Neuronal stem cell (in vitro differentiated cells): ENCODE data around the gene LGALS3.

ENCODE experiments used
- DNase-seq: peaks from one replicate; pipeline ENCODE4 v3.0.0-alpha.2; 2013; ENCODE audit warnings: low spot score
- H2AFZ ChIP-seq: one replicate; pipeline ENCODE4 v1.6.1; 2013; ENCODE audit warnings: mild to moderate bottlenecking, low read length, inconsistent platforms
- H2AK5ac ChIP-seq: 2 replicates; pipeline ENCODE4 v1.6.1; 2013; ENCODE audit warnings: low read depth, mild to moderate bottlenecking, inconsistent platforms, low read length, moderate library complexity, mixed read lengths
- H2BK120ac ChIP-seq: 2 replicates; pipeline ENCODE4 v1.6.1; 2013; ENCODE audit warnings: low read depth, mild to moderate bottlenecking, inconsistent platforms, low read length, moderate library complexity, mixed read lengths
- H2BK12ac ChIP-seq: one replicate; pipeline ENCODE4 v1.6.1; 2013; ENCODE audit warnings: low read length, inconsistent platforms
- H2BK15ac ChIP-seq: 2 replicates; pipeline ENCODE4 v1.6.1; 2013; ENCODE audit warnings: mild to moderate bottlenecking, low read length, inconsistent platforms, mixed read lengths
- H2BK5ac ChIP-seq: one replicate; pipeline ENCODE4 v1.6.1; 2013; ENCODE audit warnings: inconsistent platforms, mild to moderate bottlenecking, low read length, moderate library complexity
- H3K14ac ChIP-seq: one replicate; pipeline ENCODE4 v1.6.1; 2013; ENCODE audit warnings: low read length, inconsistent platforms
- H3K18ac ChIP-seq: 2 replicates; pipeline ENCODE4 v1.6.1; 2013; ENCODE audit warnings: low read length, inconsistent platforms
- H3K23ac ChIP-seq: 2 replicates; pipeline ENCODE4 v1.6.1; 2013; ENCODE audit warnings: low read depth, mild to moderate bottlenecking, mixed read lengths, low read length, inconsistent platforms; ENCODE audit not compliant: poor library complexity
- H3K27ac ChIP-seq: replicated peaks from 3 replicates; pipeline ENCODE4 v1.5.1; 2013; ENCODE audit warnings: low read length, inconsistent platforms
- H3K27me3 ChIP-seq, 3 experiments: 2 replicates each; pipeline ENCODE4 v1.6.1; 2013; ENCODE audit warnings: low read length in 3 of 3, mild to moderate bottlenecking in 2 of 3, inconsistent platforms in 1 of 3, low read depth in 1 of 3, mixed read lengths in 1 of 3, moderate library complexity in 1 of 3; ENCODE audit not compliant: control insufficient read depth in 3 of 3, insufficient read depth in 3 of 3
- H3K36me3 ChIP-seq, 2 donors: replicated peaks in 1 of 2; 2 replicates each; pipeline ENCODE4 v1.6.1; 2013; ENCODE audit warnings: low read length in 2 of 2; ENCODE audit not compliant: control insufficient read depth in 2 of 2, insufficient read depth in 2 of 2
- H3K4ac ChIP-seq: 2 replicates; pipeline ENCODE4 v1.6.1; 2013; ENCODE audit warnings: inconsistent platforms, mild to moderate bottlenecking, low read length, moderate library complexity
- H3K4me1 ChIP-seq, 2 donors: 1 replicate in 1 of 2; 2 replicates in 1 of 2; pipeline ENCODE4 v1.6.1; 2013; ENCODE audit warnings: low read length in 2 of 2, low read depth in 1 of 2; ENCODE audit not compliant: control insufficient read depth in 2 of 2, insufficient read depth in 1 of 2
- H3K4me2 ChIP-seq: one replicate; pipeline ENCODE4 v1.6.1; 2013; ENCODE audit warnings: mild to moderate bottlenecking, low read length, inconsistent platforms; ENCODE audit not compliant: insufficient read depth, poor library complexity, severe bottlenecking
- H3K4me3 ChIP-seq, 2 donors: 2 replicates each; pipeline ENCODE4 v1.5.1; 2013; ENCODE audit warnings: low read length in 2 of 2, mild to moderate bottlenecking in 2 of 2, inconsistent platforms in 1 of 2, moderate library complexity in 1 of 2
- H3K79me1 ChIP-seq: one replicate; pipeline ENCODE4 v1.6.1; 2013; ENCODE audit warnings: low read depth, mild to moderate bottlenecking, inconsistent platforms, low read length, moderate library complexity
- H3K9ac ChIP-seq: one replicate; pipeline ENCODE4 v1.6.1; 2013; ENCODE audit warnings: mild to moderate bottlenecking, low read depth, low read length, inconsistent platforms; ENCODE audit not compliant: poor library complexity
- H3K9me3 ChIP-seq, 2 donors: replicated peaks in 1 of 2; 2 replicates each; pipeline versions ENCODE3 to v1.6.1; 2013; ENCODE audit warnings: low read length in 2 of 2, mild to moderate bottlenecking in 2 of 2, inconsistent platforms in 1 of 2, low read depth in 1 of 2, mixed read lengths in 1 of 2, moderate library complexity in 1 of 2; ENCODE audit not compliant: control insufficient read depth in 2 of 2, insufficient read depth in 1 of 2
- H4K8ac ChIP-seq: one replicate; pipeline ENCODE4 v1.6.1; 2013; ENCODE audit warnings: low read depth, mild to moderate bottlenecking, inconsistent platforms, low read length, moderate library complexity
- H4K91ac ChIP-seq: one replicate; pipeline ENCODE4 v1.6.1; 2013; ENCODE audit warnings: low read length, low read depth, mild to moderate bottlenecking, inconsistent platforms; ENCODE audit not compliant: poor library complexity
- WGBS, 2 donors: extraction: QIAGEN DNeasy Blood & Tissue Kit; methylation state at CpG; one replicate each; pipeline ENCODE4 v1.1.7; 2013; ENCODE audit warnings: missing lambda C conversion rate in 2 of 2, mixed read lengths in 1 of 2; ENCODE audit not compliant: insufficient read length in 2 of 2, insufficient replicate concordance in 1 of 2; ENCODE audit errors: extremely low coverage in 2 of 2; 5-methylcytosine and 5-hydroxymethylcytosine counted together

The LGALS3 gene

DNA sequence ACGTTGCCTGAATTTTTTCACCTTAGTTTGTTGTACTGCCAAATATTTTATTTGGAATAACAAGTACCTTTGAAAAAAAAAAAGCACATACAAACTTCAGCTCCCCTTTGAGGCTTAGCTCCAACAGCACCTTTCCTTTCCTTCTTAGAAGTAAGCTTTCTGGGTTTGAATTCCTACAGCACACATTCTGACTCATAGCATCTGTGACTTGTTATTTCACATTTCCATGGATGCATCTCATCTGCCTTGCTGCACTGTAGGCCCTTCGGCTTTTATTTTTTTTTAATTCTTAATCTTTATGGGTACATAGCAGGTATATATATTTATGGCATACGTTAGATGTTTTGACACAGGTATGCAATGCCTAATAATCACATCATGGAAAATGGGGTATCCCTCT, 7.2 kb downstream of the LGALS3 start:
- H4K8ac ChIP-seq, result no peak overlapping the region
- no peak overlapping the region for H4K91ac ChIP-seq
- H2BK15ac ChIP-seq, result no peak overlapping the region
- H3K23ac ChIP-seq, result no peak overlapping the region
- H3K14ac ChIP-seq, result no peak overlapping the region
- no peak overlapping the region for H3K18ac ChIP-seq
- no peaks in the 10 kb centered on the region for H3K4me1 ChIP-seq
- H3K4ac ChIP-seq, result no peak overlapping the region
- H3K9me3 ChIP-seq, result no peaks in the 10 kb centered on the region
- no peak overlapping the region for H2AFZ ChIP-seq
- DNase-seq, result no peak
- H3K27me3 ChIP-seq, result peaks cover 0 to 2% (median 0%) of the 10 kb centered on the region in 3 experiments
- no peak overlapping the region for H2BK5ac ChIP-seq
- no peak overlapping the region for H2AK5ac ChIP-seq
- no peak overlapping the region for H3K9ac ChIP-seq
- H3K4me3 ChIP-seq, result no peak overlapping the region
- H3K4me2 ChIP-seq, result no peak overlapping the region
- peaks cover 7 to 23% of the 10 kb centered on the region in 2 donors for H3K36me3 ChIP-seq
- H3K27ac ChIP-seq, result no peak overlapping the region
- WGBS, 2 donors, result no CpG with 5 or more reads among the region's 3 CpGs
- H2BK12ac ChIP-seq, result no peak overlapping the region
- no peaks in the 10 kb centered on the region for H3K79me1 ChIP-seq
- H2BK120ac ChIP-seq, result no peak overlapping the region

DNA sequence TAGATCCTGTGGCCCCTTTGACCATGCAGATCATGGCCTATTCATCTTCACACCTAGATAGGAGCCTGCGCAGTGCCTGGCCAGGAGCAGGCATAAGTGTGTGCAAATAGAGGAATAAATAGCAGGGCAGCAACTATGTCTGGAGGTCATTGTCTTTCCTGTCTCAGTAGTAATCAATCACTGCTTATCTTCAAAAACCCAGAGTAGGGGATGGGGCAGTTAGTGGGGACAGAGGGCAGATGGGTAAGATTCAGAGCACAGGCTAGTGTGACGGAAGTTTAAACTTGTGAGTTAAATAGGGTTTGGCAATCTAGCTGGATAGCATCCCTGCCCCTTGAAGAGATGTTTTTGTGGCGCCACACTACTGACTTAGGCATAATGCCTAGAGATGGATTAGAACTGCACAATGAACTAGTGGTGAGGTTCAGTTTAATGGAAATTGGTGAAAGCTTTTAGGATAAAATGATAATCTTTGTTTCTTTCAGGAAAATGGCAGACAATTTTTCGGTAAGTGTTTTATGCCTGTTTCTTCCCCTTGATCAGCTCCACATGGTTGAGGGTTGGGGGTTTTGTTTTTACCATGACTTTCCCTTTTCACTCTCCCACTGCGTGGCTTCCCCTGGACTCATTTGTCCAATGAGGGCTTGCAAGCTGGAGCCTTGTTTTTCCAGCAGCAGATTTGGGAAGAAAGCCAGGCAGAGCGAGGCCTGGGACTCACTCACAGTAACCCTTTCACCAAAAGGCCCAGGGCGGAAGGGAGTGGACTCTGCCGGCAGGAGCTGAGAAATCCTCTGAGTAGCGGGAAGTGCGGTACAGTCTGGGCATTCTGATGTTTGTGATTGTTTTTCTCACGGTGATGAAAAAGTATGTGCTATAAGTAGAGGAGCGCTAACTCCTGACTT, 8.1 kb downstream of the LGALS3 start:
- H3K36me3 ChIP-seq, result peaks cover 9 to 31% of the 10 kb centered on the region in 2 donors
- H3K27me3 ChIP-seq, result no peaks in the 10 kb centered on the region
- no peak for DNase-seq
- no peak overlapping the region for H2BK15ac ChIP-seq
- H2BK5ac ChIP-seq, result no peak overlapping the region
- no peak overlapping the region for H3K4me2 ChIP-seq
- H3K9me3 ChIP-seq, result no peaks in the 10 kb centered on the region
- no peak overlapping the region for H3K4ac ChIP-seq
- no peaks in the 10 kb centered on the region for H3K79me1 ChIP-seq
- H3K23ac ChIP-seq, result no peak overlapping the region
- no peak overlapping the region for H2BK120ac ChIP-seq
- H3K4me1 ChIP-seq, result no peaks in the 10 kb centered on the region
- H3K18ac ChIP-seq, result no peak overlapping the region
- WGBS, 2 donors, result no CpG with 5 or more reads among the region's 12 CpGs
- no peak overlapping the region for H2BK12ac ChIP-seq
- H2AK5ac ChIP-seq, result no peak overlapping the region
- no peak overlapping the region for H4K8ac ChIP-seq
- no peak overlapping the region for H4K91ac ChIP-seq
- no peak overlapping the region for H3K4me3 ChIP-seq
- no peak overlapping the region for H3K9ac ChIP-seq
- H3K27ac ChIP-seq, result no peak overlapping the region
- no peak overlapping the region for H2AFZ ChIP-seq
- H3K14ac ChIP-seq, result no peak overlapping the region

DNA sequence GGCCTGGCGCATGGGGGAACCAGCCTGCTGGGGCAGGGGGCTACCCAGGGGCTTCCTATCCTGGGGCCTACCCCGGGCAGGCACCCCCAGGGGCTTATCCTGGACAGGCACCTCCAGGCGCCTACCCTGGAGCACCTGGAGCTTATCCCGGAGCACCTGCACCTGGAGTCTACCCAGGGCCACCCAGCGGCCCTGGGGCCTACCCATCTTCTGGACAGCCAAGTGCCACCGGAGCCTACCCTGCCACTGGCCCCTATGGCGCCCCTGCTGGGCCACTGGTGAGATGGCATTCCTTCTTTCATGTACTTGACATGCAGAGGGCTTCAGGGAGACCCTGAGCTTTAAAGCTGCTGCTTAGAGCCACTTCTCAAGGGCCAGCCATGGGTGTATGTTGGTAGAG, 9.0 kb downstream of the LGALS3 start:
- no peak for DNase-seq
- H2AFZ ChIP-seq, result no peak overlapping the region
- no peaks in the 10 kb centered on the region for H3K9me3 ChIP-seq
- no peak overlapping the region for H3K4me3 ChIP-seq
- H2BK15ac ChIP-seq, result no peak overlapping the region
- H2AK5ac ChIP-seq, result no peak overlapping the region
- no peak overlapping the region for H3K23ac ChIP-seq
- H3K4me2 ChIP-seq, result no peak overlapping the region
- H3K14ac ChIP-seq, result no peak overlapping the region
- WGBS, 2 donors, result no CpG with 5 or more reads among the region's 7 CpGs
- peaks cover 9 to 39% of the 10 kb centered on the region in 2 donors for H3K36me3 ChIP-seq
- no peaks in the 10 kb centered on the region for H3K4me1 ChIP-seq
- no peak overlapping the region for H4K91ac ChIP-seq
- no peak overlapping the region for H3K9ac ChIP-seq
- H2BK5ac ChIP-seq, result no peak overlapping the region
- H3K18ac ChIP-seq, result no peak overlapping the region
- H2BK120ac ChIP-seq, result no peak overlapping the region
- H3K27ac ChIP-seq, result no peak overlapping the region
- no peaks in the 10 kb centered on the region for H3K27me3 ChIP-seq
- no peak overlapping the region for H4K8ac ChIP-seq
- H2BK12ac ChIP-seq, result no peak overlapping the region
- H3K79me1 ChIP-seq, result no peaks in the 10 kb centered on the region
- no peak overlapping the region for H3K4ac ChIP-seq

DNA sequence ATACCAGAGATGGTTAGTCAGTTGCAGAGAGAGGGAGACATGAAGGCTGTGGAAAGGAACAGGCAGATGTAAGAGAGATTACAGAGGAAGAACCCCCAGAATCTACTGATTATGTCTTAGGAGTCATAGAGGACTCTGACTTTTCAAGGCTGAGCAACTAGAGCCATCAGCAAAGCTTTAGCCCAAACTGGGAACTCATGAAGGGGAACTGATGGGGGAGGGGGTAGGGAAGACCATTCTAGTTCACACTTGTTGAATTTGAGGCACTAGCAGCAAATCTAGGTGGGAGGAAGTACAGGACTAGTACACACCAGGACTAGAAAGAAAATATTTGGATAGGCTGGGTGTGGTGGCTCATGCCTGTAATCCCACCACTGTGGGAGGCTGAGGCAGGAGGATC, 10.1 kb downstream of the LGALS3 start:
- Histone ChIP-seq H2BK120ac (no peak overlapping the region), H3K4me1 (no peaks in the 10 kb centered on the region), H3K4me3 (no peak overlapping the region), H3K23ac (no peak overlapping the region), H3K18ac (no peak overlapping the region), H4K8ac (no peak overlapping the region), H3K27ac (no peak overlapping the region), H3K4me2 (no peak overlapping the region), H3K14ac (no peak overlapping the region), H2BK12ac (no peak overlapping the region), H3K9ac (no peak overlapping the region), H3K27me3 (no peaks in the 10 kb centered on the region), H3K79me1 (no peaks in the 10 kb centered on the region), H3K36me3 (peaks cover 8 to 46% of the 10 kb centered on the region in 2 donors), H2BK5ac (no peak overlapping the region), H3K9me3 (no peaks in the 10 kb centered on the region), H2AFZ (no peak overlapping the region), H2BK15ac (no peak overlapping the region), H4K91ac (no peak overlapping the region), H3K4ac (no peak overlapping the region), H2AK5ac (no peak overlapping the region)
- no peak for DNase-seq
